Peyer's patch (tissue), 4 donors: Measurements from ENCODE around the gene ACTA1. TPM values are rescaled to one million over a fixed set of nuclear protein-coding genes. Genes with fewer than 3 reads are reported as not detected.
"Not testable (repeated sequence)": the region's sequence is repeated elsewhere in the genome, so short reads cannot be mapped to it uniquely, and the experiment has no call there.

ENCODE experiments used
- DNase-seq, 3 donors: peaks; one replicate each; pipeline ENCODE4 v3.0.0-alpha.2; 2017 to 2019
- H3K27ac ChIP-seq, 4 donors: fragments of 200-600 bp; sonication (generic); one replicate each; pipeline ENCODE4 v1.5.1; 2016 to 2019
- H3K27me3 ChIP-seq, 2 donors: fragments of 200-600 bp; sonication (generic); one replicate each; pipeline ENCODE4 v1.5.1; 2019
- H3K36me3 ChIP-seq, 3 donors: fragments of 200-600 bp; sonication (generic); one replicate each; pipeline ENCODE4 v1.5.1; 2016 to 2019
- H3K4me1 ChIP-seq, 4 donors: fragments of 200-600 bp; sonication (generic); one replicate each; pipeline ENCODE4 v1.5.1; 2016 to 2019
- H3K4me3 ChIP-seq, 4 donors: fragments of 200-600 bp; sonication (generic); 1 replicate in 3 of 4; 2 replicates in 1 of 4; pipeline ENCODE4 v1.5.1; 2016 to 2019; ENCODE audit warnings: mild to moderate bottlenecking in 1 of 4
- H3K9me3 ChIP-seq, 4 donors: fragments of 200-600 bp; sonication (generic); one replicate each; pipeline ENCODE4 v1.5.1; 2016 to 2019; ENCODE audit warnings: mild to moderate bottlenecking in 1 of 4
- CTCF ChIP-seq, 6 experiments: fragments of 450-650 bp in 4 of 6; fragments of 200-600 bp in 2 of 6; sonication (generic) in 1 of 6; IDR thresholded peaks; one replicate each; pipeline ENCODE4 v1.5.1; 2017 to 2019; ENCODE audit warnings: antibody characterized with exemption in 6 of 6, mild to moderate bottlenecking in 3 of 6, moderate library complexity in 1 of 6
- POLR2A ChIP-seq, 2 donors: fragments of 450-650 bp; IDR thresholded peaks; one replicate each; pipeline ENCODE4 v1.5.1; 2017; ENCODE audit warnings: antibody characterized with exemption in 2 of 2, mild to moderate bottlenecking in 2 of 2, moderate library complexity in 2 of 2
- total RNA-seq, 4 donors: library from RNA; depleted of rRNA; stranded (reverse); fragments of >200 nt; gene quantifications; one replicate each; pipeline ENCODE4 v1.1.0, GENCODE V29; 2016

ACTA1 gene
- total RNA-seq, 4 donors from 2014 or later, result 3.3 TPM; not detected in 3

GRCh38 chr1:229408458-229409037 lies 25.3 kb downstream of the ACTA1 start:
- no peak for DNase-seq
- Histone ChIP-seq H3K4me3 (no peak overlapping the region), H3K27me3 (peaks cover 0 to 4% of the 10 kb centered on the region in 2 donors), H3K4me1 (peaks cover 0 to 33% (median 0%) of the 10 kb centered on the region in 4 donors), H3K27ac (no peak overlapping the region), H3K9me3 (no peaks in the 10 kb centered on the region), H3K36me3 (no peaks in the 10 kb centered on the region)
- TF ChIP-seq POLR2A (IDR thresholded peaks at IDR 0.05), result no peak
- no peak for TF ChIP-seq CTCF (IDR thresholded peaks at IDR 0.05)

GRCh38 chr1:229407206-229408026 lies 26.5 kb downstream of the ACTA1 start:
- Histone ChIP-seq H3K4me3 (peak overlapping the region in 3 of 4 donors; percentile 6 to 35 (median 18)), H3K27me3 (peaks cover 0 to 4% of the 10 kb centered on the region in 2 donors), H3K36me3 (no peaks in the 10 kb centered on the region), H3K4me1 (peaks cover 0 to 33% (median 0%) of the 10 kb centered on the region in 4 donors), H3K27ac (no peak overlapping the region), H3K9me3 (no peaks in the 10 kb centered on the region)
- no peak for DNase-seq
- TF ChIP-seq CTCF (IDR thresholded peaks at IDR 0.05), result no peak
- no peak for TF ChIP-seq POLR2A (IDR thresholded peaks at IDR 0.05)

- Histone ChIP-seq H3K27ac (no peak overlapping the region), H3K27me3 (peaks cover 0 to 4% of the 10 kb centered on the region in 2 donors), H3K9me3 (no peaks in the 10 kb centered on the region), H3K4me1 (peaks cover 0 to 33% (median 0%) of the 10 kb centered on the region in 4 donors), H3K4me3 (peak overlapping the region in 1 of 4 donors; percentile 35), H3K36me3 (no peaks in the 10 kb centered on the region)
- no peak for DNase-seq
- TF ChIP-seq CTCF (IDR thresholded peaks at IDR 0.05) (no peak), POLR2A (IDR thresholded peaks at IDR 0.05) (no peak)
Measured at GRCh38 chr1:229406798-229407197, 27.1 kb downstream of the ACTA1 start.

- Histone ChIP-seq H3K9me3 (no peaks in the 10 kb centered on the region), H3K4me1 (peaks cover 0 to 13% (median 0%) of the 10 kb centered on the region in 4 donors), H3K27ac (no peak overlapping the region), H3K27me3 (peaks cover 0 to 4% of the 10 kb centered on the region in 2 donors), H3K4me3 (no peak overlapping the region), H3K36me3 (no peaks in the 10 kb centered on the region)
- TF ChIP-seq POLR2A (IDR thresholded peaks at IDR 0.05), result no peak
- TF ChIP-seq CTCF (IDR thresholded peaks at IDR 0.05), result no peak
- no peak for DNase-seq
Measured at GRCh38 chr1:229403573-229403972, 30.3 kb downstream of the ACTA1 start.

GRCh38 chr1:229402993-229403392 lies 30.9 kb downstream of the ACTA1 start:
- Histone ChIP-seq H3K4me3 (no peak overlapping the region), H3K27ac (no peak overlapping the region), H3K27me3 (peaks cover 0 to 3% of the 10 kb centered on the region in 2 donors), H3K4me1 (peaks cover 0 to 12% (median 0%) of the 10 kb centered on the region in 4 donors), H3K9me3 (no peaks in the 10 kb centered on the region), H3K36me3 (no peaks in the 10 kb centered on the region)
- no peak for TF ChIP-seq CTCF (IDR thresholded peaks at IDR 0.05)
- TF ChIP-seq POLR2A (IDR thresholded peaks at IDR 0.05), result no peak
- DNase-seq, result no peak

- not testable (repeated sequence) for H3K4me1 ChIP-seq, H3K9me3 ChIP-seq, H3K4me3 ChIP-seq, DNase-seq, H3K27me3 ChIP-seq, H3K27ac ChIP-seq, H3K36me3 ChIP-seq
Measured at GRCh38 chr1:229402329-229402728, 31.6 kb downstream of the ACTA1 start.
